Psoas muscle (tissue), 8 donors: ENCODE measurements around the gene SLCO1B1. TPM values are rescaled to one million over a fixed set of nuclear protein-coding genes. Genes with fewer than 3 reads are reported as not detected.
"Not testable (repeated sequence)": the region's sequence is repeated elsewhere in the genome, so short reads cannot be mapped to it uniquely, and the experiment has no call there.

Experiments used
- ATAC-seq, 4 donors: fragments of 200-7000 bp; cut with Tn5 transposase; one replicate each; pipeline ENCODE4 v1.9.1; 2020; ENCODE audit warnings: moderate library complexity in 3 of 4, mild to moderate bottlenecking in 2 of 4
- DNase-seq, 2 donors: peaks; one replicate each; pipeline ENCODE4 v3.0.0-alpha.2; 2020
- H3K27ac ChIP-seq: fragments of 200-600 bp; one replicate; pipeline ENCODE4 v1.8.0; 2022
- H3K27me3 ChIP-seq, 3 donors: fragments of 200-600 bp in 1 of 3; one replicate each; pipeline versions ENCODE4 v1.6.1 to v1.8.0; 2013 to 2022; ENCODE audit warnings: low read length in 2 of 3, mild to moderate bottlenecking in 2 of 3, moderate library complexity in 1 of 3; ENCODE audit not compliant: insufficient read depth in 3 of 3
- H3K36me3 ChIP-seq, 2 donors: fragments of 200-600 bp in 1 of 2; one replicate each; pipeline versions ENCODE4 v1.6.1 to v1.8.0; 2013 to 2022; ENCODE audit warnings: low read depth in 1 of 2, mild to moderate bottlenecking in 1 of 2, moderate library complexity in 1 of 2; ENCODE audit not compliant: insufficient read depth in 1 of 2
- H3K4me1 ChIP-seq: fragments of 200-600 bp; one replicate; pipeline ENCODE4 v1.8.0; 2022
- H3K4me3 ChIP-seq: fragments of 200-600 bp; one replicate; pipeline ENCODE4 v1.8.0; 2022; ENCODE audit warnings: mild to moderate bottlenecking
- H3K9me3 ChIP-seq: fragments of 200-600 bp; one replicate; pipeline ENCODE4 v1.8.0; 2022
- CTCF ChIP-seq: fragments of 200-600 bp; IDR thresholded peaks from one replicate; pipeline ENCODE4 v1.8.0; 2022; ENCODE audit warnings: antibody characterized with exemption
- WGBS, 3 donors: extraction: QIAGEN DNeasy Blood & Tissue Kit; methylation state at CpG; one replicate each; pipeline versions ENCODE4 v1.1.6 to v1.1.7; 2013; 5-methylcytosine and 5-hydroxymethylcytosine counted together
- intact Hi-C, 2 donors: fragments of 100-400 bp; cut with DNase I; formaldehyde crosslinking; loops; one replicate each; pipeline versions ENCODE4 v1.11.0 to v1.14.2; 2022
- long read RNA-seq, 2 donors: library from polyadenylated mRNA; unstranded; transcript quantifications; one replicate each; pipeline ENCODE4 v2.0.0, GENCODE V29; 2021
- polyA plus RNA-seq, 3 donors: library from polyadenylated mRNA; stranded (reverse); fragments of 200-250 nt; gene quantifications; one replicate each; pipeline ENCODE4 v1.2.3, GENCODE V29; 2013
- total RNA-seq, 4 donors: library from RNA; stranded (reverse); fragmentation: NEBNext Ultra II Directional in 2 of 4; extraction: Animal tissue kit (Norgen Biotek cat#: 25700) in 2 of 4; gene quantifications; one replicate each; pipeline versions ENCODE4 v1.2.1 to v1.2.4, GENCODE V29; 2021 to 2023
- donor health status: healthy with polysubstance abuse.
- donor health status: DM: no; HTN: no; CAD: no; lungs with moderate emphysema.
- donor health status: Bipolar disorder and iron deficiency.
- donor health status: healthy.
- donor health status: DM: yes; HTN: yes; CAD: no.
- donor health status: DM: no; HTN: no; CAD: no.
- donor health status: DM: no; HTN: no; CAD: no.
- donor health status: DM: yes; HTN: yes; CAD: no.

SLCO1B1 gene
- not detected for total RNA-seq
- not detected for polyA plus RNA-seq
- long read RNA-seq, donor 1 = 0 reads
- long read RNA-seq, donor 2 = 0 reads

GRCh38 chr12:21130998-21131397 is at the start of gene SLCO1B1:
SLCO1B1 (plus strand) TSS chr12:21131194; CDS start chr12:21141575, 10,381 bp downstream.
- H3K4me1 ChIP-seq = no peaks in the 10 kb centered on the region
- no peak within 1 kb of the TSS for H3K4me3 ChIP-seq
- ATAC-seq (no peak), DNase-seq (no peak)
- H3K36me3 ChIP-seq = no peaks in the 10 kb centered on the region
- H3K9me3 ChIP-seq = no peaks in the 10 kb centered on the region
- H3K27ac ChIP-seq = no peak within 1 kb of the TSS
- intact Hi-C loops = no loop called here
- no peaks in the 10 kb centered on the region for H3K27me3 ChIP-seq
- WGBS, 3 donors = 85 to 88% (median 88%) methylated on average over 3 of the region's 3 CpGs
- no peak for TF ChIP-seq CTCF

- H3K4me1 ChIP-seq, H3K9me3 ChIP-seq, H3K27me3 ChIP-seq, intact Hi-C loops, ATAC-seq, H3K4me3 ChIP-seq, DNase-seq, H3K36me3 ChIP-seq, H3K27ac ChIP-seq: not testable (repeated sequence)
- 20 to 38% (median 33%) methylated on average over 1 of the region's 2 CpGs for WGBS, 3 donors
These were observed 46.2 kb upstream of the SLCO1B1 start for GRCh38 chr12:21084753-21085152.

- intact Hi-C loops = no loop called here
- no peak overlapping the region for H3K4me3 ChIP-seq
- DNase-seq = no peak
- H3K36me3 ChIP-seq = no peaks in the 10 kb centered on the region
- H3K9me3 ChIP-seq = no peaks in the 10 kb centered on the region
- no peaks in the 10 kb centered on the region for H3K27me3 ChIP-seq
- no peaks in the 10 kb centered on the region for H3K4me1 ChIP-seq
- 78 to 81% (median 80%) methylated on average over 4 of the region's 4 CpGs for WGBS, 3 donors
- TF ChIP-seq CTCF = no peak
- H3K27ac ChIP-seq = no peak overlapping the region
- no peak for ATAC-seq
These were observed 19.3 kb upstream of the SLCO1B1 start for GRCh38 chr12:21111732-21112131.

GRCh38 chr12:21113266-21113665 is 17.7 kb upstream of the SLCO1B1 start:
- intact Hi-C loops = no loop called here
- 90 to 94% (median 90%) methylated on average over 7 of the region's 7 CpGs for WGBS, 3 donors
- H3K4me1 ChIP-seq = no peaks in the 10 kb centered on the region
- H3K9me3 ChIP-seq = no peaks in the 10 kb centered on the region
- no peak for TF ChIP-seq CTCF
- no peak for DNase-seq
- no peak overlapping the region for H3K4me3 ChIP-seq
- H3K27ac ChIP-seq = no peak overlapping the region
- no peaks in the 10 kb centered on the region for H3K36me3 ChIP-seq
- H3K27me3 ChIP-seq = no peaks in the 10 kb centered on the region
- no peak for ATAC-seq

GRCh38 chr12:21117995-21118394 is 13.0 kb upstream of the SLCO1B1 start:
- ATAC-seq (no peak), DNase-seq (no peak)
- Histone ChIP-seq H3K9me3 (no peaks in the 10 kb centered on the region), H3K4me1 (no peaks in the 10 kb centered on the region), H3K27ac (no peak overlapping the region), H3K4me3 (no peak overlapping the region), H3K36me3 (no peaks in the 10 kb centered on the region), H3K27me3 (no peaks in the 10 kb centered on the region)
- no peak for TF ChIP-seq CTCF
- intact Hi-C loops = no loop called here
- WGBS, 3 donors = 87 to 89% (median 88%) methylated on average over 3 of the region's 3 CpGs
